Measurements from ENCODE around the gene ATP6V1E1. TPM values are rescaled to one million over a fixed set of nuclear protein-coding genes. Genes with fewer than 3 reads are reported as not detected.

ATP6V1E1 gene
- total and polyA plus RNA-seq, 9 of the 15 experiments (the other 6 are each of a cell fraction or from before 2014, with no cell fraction given): 122 to 249 (median 179) TPM

DNA sequence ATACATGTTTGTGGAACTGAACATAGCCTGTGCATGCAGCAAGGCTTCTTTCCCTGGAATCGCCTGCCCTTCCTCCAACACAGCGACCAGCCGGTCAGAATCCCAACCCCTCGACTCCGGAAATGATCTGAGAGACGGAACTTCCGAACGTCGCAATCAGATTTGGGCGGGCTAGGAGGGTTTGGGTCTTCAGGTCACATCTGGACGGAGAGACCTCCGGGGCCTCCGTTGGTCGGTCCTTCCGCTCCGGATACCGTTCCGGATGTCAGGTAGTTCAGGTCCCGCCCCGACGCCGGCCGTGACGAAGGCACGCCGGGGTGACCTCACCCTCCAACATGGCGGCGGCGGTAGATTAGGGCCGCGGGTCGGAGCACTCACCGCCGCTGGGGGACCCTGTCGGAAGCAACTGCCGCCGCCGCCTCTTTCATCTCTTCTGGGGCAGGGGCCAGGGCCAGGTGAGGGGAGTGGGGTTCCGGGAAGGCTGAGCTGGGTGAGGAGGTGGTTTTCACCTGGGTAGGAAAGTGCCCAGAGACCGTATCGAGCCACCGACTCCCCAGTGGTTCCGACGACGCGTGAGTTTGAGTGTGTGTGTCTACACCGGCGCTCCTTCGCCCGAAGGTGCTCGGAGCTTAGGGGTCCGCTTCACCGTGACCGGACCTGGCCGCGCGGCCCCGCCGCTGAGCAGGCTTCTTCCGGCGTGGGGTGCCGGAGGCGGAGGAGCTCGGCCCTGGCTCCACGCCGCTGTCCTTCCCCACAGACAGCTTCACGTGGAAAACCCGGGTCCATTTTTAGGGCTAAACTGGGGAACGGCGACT lies 10.1 kb upstream of the ATP6V1E1 start, which contains the start of gene BCL2L13 (continued):
- TF ChIP-seq MAFG (tag; conservative IDR thresholded peaks at IDR 0.05) (no peak), ZNF561 (CRISPR knock-in tag; conservative IDR thresholded peaks at IDR 0.05) (no peak), ZNF79 (CRISPR knock-in tag; IDR thresholded peaks at IDR 0.05; ENCODE audit: low read depth) (no peak), PHTF2 (CRISPR knock-in tag; IDR thresholded peaks at IDR 0.05) (no peak), PPARD (CRISPR knock-in tag; IDR thresholded peaks at IDR 0.05) (no peak), POU5F1 (IDR thresholded peaks at IDR 0.05; ENCODE audit: borderline replicate concordance, low read depth, low read length, partially characterized antibody) (no peak), EZH2 (IDR thresholded peaks at IDR 0.05; ENCODE audit: borderline replicate concordance, low read depth, low read length) (no peak), TFAM (CRISPR knock-in tag; conservative IDR thresholded peaks at IDR 0.05) (no peak), FOXP1 (CRISPR knock-in tag; IDR thresholded peaks at IDR 0.05) (peak; percentile 80)
- TF ChIP-seq, protein P1, sequence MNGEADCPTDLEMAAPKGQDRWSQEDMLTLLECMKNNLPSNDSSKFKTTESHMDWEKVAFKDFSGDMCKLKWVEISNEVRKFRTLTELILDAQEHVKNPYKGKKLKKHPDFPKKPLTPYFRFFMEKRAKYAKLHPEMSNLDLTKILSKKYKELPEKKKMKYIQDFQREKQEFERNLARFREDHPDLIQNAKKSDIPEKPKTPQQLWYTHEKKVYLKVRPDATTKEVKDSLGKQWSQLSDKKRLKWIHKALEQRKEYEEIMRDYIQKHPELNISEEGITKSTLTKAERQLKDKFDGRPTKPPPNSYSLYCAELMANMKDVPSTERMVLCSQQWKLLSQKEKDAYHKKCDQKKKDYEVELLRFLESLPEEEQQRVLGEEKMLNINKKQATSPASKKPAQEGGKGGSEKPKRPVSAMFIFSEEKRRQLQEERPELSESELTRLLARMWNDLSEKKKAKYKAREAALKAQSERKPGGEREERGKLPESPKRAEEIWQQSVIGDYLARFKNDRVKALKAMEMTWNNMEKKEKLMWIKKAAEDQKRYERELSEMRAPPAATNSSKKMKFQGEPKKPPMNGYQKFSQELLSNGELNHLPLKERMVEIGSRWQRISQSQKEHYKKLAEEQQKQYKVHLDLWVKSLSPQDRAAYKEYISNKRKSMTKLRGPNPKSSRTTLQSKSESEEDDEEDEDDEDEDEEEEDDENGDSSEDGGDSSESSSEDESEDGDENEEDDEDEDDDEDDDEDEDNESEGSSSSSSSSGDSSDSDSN (IDR thresholded peaks at IDR 0.05; ENCODE audit: borderline replicate concordance in 1 of 2, low read depth in 2 of 2, low read length in 2 of 2): peak; percentile 76 to 79; a peak in 2 of 4 replicates
- TF ChIP-seq, protein P2, sequence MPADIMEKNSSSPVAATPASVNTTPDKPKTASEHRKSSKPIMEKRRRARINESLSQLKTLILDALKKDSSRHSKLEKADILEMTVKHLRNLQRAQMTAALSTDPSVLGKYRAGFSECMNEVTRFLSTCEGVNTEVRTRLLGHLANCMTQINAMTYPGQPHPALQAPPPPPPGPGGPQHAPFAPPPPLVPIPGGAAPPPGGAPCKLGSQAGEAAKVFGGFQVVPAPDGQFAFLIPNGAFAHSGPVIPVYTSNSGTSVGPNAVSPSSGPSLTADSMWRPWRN (IDR thresholded peaks at IDR 0.05; ENCODE audit: low read depth): no peak; the same call in 1 of the 2 replicates
- TF ChIP-seq, protein P3, sequence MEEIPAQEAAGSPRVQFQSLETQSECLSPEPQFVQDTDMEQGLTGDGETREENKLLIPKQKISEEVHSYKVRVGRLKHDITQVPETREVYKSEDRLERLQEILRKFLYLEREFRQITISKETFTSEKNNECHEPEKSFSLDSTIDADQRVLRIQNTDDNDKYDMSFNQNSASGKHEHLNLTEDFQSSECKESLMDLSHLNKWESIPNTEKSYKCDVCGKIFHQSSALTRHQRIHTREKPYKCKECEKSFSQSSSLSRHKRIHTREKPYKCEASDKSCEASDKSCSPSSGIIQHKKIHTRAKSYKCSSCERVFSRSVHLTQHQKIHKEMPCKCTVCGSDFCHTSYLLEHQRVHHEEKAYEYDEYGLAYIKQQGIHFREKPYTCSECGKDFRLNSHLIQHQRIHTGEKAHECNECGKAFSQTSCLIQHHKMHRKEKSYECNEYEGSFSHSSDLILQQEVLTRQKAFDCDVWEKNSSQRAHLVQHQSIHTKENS (CRISPR knock-in tag; IDR thresholded peaks at IDR 0.05): no peak
- TF ChIP-seq, protein P4, sequence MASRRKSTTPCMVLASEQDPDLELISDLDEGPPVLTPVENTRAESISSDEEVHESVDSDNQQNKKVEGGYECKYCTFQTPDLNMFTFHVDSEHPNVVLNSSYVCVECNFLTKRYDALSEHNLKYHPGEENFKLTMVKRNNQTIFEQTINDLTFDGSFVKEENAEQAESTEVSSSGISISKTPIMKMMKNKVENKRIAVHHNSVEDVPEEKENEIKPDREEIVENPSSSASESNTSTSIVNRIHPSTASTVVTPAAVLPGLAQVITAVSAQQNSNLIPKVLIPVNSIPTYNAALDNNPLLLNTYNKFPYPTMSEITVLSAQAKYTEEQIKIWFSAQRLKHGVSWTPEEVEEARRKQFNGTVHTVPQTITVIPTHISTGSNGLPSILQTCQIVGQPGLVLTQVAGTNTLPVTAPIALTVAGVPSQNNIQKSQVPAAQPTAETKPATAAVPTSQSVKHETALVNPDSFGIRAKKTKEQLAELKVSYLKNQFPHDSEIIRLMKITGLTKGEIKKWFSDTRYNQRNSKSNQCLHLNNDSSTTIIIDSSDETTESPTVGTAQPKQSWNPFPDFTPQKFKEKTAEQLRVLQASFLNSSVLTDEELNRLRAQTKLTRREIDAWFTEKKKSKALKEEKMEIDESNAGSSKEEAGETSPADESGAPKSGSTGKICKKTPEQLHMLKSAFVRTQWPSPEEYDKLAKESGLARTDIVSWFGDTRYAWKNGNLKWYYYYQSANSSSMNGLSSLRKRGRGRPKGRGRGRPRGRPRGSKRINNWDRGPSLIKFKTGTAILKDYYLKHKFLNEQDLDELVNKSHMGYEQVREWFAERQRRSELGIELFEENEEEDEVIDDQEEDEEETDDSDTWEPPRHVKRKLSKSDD (conservative IDR thresholded peaks at IDR 0.05; ENCODE audit: low read length): no peak
- TF ChIP-seq, protein P5, sequence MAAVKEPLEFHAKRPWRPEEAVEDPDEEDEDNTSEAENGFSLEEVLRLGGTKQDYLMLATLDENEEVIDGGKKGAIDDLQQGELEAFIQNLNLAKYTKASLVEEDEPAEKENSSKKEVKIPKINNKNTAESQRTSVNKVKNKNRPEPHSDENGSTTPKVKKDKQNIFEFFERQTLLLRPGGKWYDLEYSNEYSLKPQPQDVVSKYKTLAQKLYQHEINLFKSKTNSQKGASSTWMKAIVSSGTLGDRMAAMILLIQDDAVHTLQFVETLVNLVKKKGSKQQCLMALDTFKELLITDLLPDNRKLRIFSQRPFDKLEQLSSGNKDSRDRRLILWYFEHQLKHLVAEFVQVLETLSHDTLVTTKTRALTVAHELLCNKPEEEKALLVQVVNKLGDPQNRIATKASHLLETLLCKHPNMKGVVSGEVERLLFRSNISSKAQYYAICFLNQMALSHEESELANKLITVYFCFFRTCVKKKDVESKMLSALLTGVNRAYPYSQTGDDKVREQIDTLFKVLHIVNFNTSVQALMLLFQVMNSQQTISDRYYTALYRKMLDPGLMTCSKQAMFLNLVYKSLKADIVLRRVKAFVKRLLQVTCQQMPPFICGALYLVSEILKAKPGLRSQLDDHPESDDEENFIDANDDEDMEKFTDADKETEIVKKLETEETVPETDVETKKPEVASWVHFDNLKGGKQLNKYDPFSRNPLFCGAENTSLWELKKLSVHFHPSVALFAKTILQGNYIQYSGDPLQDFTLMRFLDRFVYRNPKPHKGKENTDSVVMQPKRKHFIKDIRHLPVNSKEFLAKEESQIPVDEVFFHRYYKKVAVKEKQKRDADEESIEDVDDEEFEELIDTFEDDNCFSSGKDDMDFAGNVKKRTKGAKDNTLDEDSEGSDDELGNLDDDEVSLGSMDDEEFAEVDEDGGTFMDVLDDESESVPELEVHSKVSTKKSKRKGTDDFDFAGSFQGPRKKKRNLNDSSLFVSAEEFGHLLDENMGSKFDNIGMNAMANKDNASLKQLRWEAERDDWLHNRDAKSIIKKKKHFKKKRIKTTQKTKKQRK (IDR thresholded peaks at IDR 0.05; ENCODE audit: borderline replicate concordance, low read depth, low read length): no peak
